Dermis lymphatic vessel endothelial cell (primary cell): Measurements from ENCODE around the gene ZNF827. TPM values are rescaled to one million over a fixed set of nuclear protein-coding genes. Genes with fewer than 3 reads are reported as not detected.

Experiments
- total RNA-seq: library from RNA; depleted of rRNA; stranded (reverse); fragments of >200 nt; gene quantifications from 2 replicates; pipeline ENCODE4 v1.2.1, GENCODE V29; 2014

The ZNF827 gene, protein sequence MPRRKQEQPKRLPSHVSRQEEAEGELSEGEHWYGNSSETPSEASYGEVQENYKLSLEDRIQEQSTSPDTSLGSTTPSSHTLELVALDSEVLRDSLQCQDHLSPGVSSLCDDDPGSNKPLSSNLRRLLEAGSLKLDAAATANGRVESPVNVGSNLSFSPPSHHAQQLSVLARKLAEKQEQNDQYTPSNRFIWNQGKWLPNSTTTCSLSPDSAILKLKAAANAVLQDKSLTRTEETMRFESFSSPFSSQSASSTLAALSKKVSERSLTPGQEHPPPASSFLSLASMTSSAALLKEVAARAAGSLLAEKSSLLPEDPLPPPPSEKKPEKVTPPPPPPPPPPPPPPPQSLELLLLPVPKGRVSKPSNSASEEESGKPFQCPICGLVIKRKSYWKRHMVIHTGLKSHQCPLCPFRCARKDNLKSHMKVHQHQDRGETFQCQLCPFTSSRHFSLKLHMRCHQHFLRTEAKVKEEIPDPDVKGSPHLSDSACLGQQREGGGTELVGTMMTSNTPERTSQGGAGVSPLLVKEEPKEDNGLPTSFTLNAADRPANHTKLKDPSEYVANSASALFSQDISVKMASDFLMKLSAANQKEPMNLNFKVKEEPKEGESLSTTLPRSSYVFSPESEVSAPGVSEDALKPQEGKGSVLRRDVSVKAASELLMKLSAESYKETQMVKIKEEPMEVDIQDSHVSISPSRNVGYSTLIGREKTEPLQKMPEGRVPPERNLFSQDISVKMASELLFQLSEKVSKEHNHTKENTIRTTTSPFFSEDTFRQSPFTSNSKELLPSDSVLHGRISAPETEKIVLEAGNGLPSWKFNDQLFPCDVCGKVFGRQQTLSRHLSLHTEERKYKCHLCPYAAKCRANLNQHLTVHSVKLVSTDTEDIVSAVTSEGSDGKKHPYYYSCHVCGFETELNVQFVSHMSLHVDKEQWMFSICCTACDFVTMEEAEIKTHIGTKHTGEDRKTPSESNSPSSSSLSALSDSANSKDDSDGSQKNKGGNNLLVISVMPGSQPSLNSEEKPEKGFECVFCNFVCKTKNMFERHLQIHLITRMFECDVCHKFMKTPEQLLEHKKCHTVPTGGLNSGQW
- total RNA-seq = 1.2 and 1.5 TPM in 2 replicates

DNA sequence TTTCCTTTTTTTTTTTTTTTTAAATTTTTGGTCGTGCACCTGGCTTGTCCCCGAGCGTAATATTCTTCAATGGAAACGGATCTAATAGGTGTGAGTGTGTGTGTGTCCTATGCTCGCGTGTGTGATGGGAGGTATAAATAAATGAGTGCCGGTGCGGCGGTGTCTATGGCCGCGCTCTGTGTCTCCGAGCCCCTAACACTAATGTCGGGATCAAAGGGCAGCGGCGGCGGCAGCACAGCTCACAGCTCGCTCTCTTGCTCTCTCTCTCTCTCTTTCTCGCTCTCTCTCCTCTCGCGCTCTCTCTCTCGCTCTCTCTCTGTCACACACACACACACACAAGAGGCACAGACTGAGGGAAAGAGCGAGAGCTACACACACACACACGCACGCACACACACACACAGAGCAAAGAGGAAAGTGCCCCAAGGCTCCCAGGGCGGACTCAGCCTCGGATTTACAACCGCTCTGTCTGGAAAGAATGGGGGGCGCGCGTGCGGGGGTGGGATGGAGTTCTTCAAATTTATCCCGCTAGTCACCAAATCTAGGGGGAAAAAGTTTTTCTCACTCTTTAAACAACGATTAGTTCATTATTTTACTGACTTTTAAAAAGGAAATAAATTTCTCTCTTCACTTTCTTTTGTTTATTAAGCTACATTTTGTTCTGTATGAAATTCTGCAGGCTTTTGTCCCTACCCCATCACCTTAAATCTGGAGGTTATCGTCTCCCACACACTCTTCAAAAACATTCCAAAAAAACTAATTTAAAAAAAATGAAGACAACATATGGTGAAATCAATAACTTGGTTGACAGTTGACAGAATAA is at the start of gene ZNF827:
TSS of gene ZNF827 (minus strand) at position 206 of the 823 bp plus-strand sequence. CDS start 416 bp downstream, outside the sequence.

Other genes starting within 250 kb of the ZNF827 start
- gene LSM6, start 236.9 kb upstream of the ZNF827 start, total RNA-seq = 23.3 and 30.3 TPM in 2 replicates